Measurements from ENCODE around the gene RNF151. TPM values are rescaled to one million over a fixed set of nuclear protein-coding genes. Genes with fewer than 3 reads are reported as not detected.

Gene RNF151
- total and polyA plus RNA-seq, 10 of the 15 experiments (the other 5 are each of a cell fraction or from before 2014, with no cell fraction given), result 0.17 to 0.56 TPM; not detected in 8

GRCh38 chr16:1942810-1943726, 23.6 kb upstream of the RNF151 start, which contains the start of gene MSRB1 (continued):
- TF ChIP-seq E4F1 (IDR thresholded peaks at IDR 0.05; ENCODE audit: borderline replicate concordance, partially characterized antibody) (no peak), TAF1 (IDR thresholded peaks at IDR 0.05; ENCODE audit: borderline replicate concordance, low read depth, low read length) (peak; percentile 57), IKZF2 (IDR thresholded peaks at IDR 0.05) (no peak), NFYA (IDR thresholded peaks at IDR 0.05; ENCODE audit: borderline replicate concordance, low read depth, low read length) (no peak), IRF4 (IDR thresholded peaks at IDR 0.05; ENCODE audit: low read depth, low read length) (0 out of 2 replicates have a peak, but pooled peaks have one; percentile 35), PML (IDR thresholded peaks at IDR 0.05; ENCODE audit: low read length) (no peak), SMAD1 (IDR thresholded peaks at IDR 0.05; ENCODE audit: low read depth, partially characterized antibody) (no peak), NFYB (IDR thresholded peaks at IDR 0.05; ENCODE audit: insufficient read depth, low read depth, low read length) (peak; percentile 76; the same call in 1 of the 2 replicates), TCF7 (IDR thresholded peaks at IDR 0.05; ENCODE audit: borderline replicate concordance) (no peak), RBBP5 (conservative IDR thresholded peaks at IDR 0.05) (no peak), BCLAF1 (IDR thresholded peaks at IDR 0.05) (no peak), YY1 (IDR thresholded peaks at IDR 0.05; ENCODE audit: low read depth, low read length) (no peak), IRF3 (IDR thresholded peaks at IDR 0.05) (0 out of 2 replicates have a peak, but pooled peaks have one; percentile 28), SMAD5 (IDR thresholded peaks at IDR 0.05; ENCODE audit: low read depth) (0 out of 2 replicates have a peak, but pooled peaks have one; percentile 41), ASH2L (IDR thresholded peaks at IDR 0.05; ENCODE audit: borderline replicate concordance, low read depth) (no peak), NBN (IDR thresholded peaks at IDR 0.05) (peak; percentile 24), GABPA (IDR thresholded peaks at IDR 0.05; ENCODE audit: low read depth) (no peak), DPF2 (IDR thresholded peaks at IDR 0.05) (peak; percentile 66; the same call in 1 of the 2 replicates), CREB1 (IDR thresholded peaks at IDR 0.05; ENCODE audit: low read depth) (peak; percentile 34; the same call in 1 of the 2 replicates)
- TF ChIP-seq, protein P1, sequence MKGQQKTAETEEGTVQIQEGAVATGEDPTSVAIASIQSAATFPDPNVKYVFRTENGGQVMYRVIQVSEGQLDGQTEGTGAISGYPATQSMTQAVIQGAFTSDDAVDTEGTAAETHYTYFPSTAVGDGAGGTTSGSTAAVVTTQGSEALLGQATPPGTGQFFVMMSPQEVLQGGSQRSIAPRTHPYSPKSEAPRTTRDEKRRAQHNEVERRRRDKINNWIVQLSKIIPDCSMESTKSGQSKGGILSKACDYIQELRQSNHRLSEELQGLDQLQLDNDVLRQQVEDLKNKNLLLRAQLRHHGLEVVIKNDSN (IDR thresholded peaks at IDR 0.05; ENCODE audit: borderline replicate concordance, extremely low read length, insufficient read depth, low read depth, low read length), result no peak
- TF ChIP-seq, protein P2, sequence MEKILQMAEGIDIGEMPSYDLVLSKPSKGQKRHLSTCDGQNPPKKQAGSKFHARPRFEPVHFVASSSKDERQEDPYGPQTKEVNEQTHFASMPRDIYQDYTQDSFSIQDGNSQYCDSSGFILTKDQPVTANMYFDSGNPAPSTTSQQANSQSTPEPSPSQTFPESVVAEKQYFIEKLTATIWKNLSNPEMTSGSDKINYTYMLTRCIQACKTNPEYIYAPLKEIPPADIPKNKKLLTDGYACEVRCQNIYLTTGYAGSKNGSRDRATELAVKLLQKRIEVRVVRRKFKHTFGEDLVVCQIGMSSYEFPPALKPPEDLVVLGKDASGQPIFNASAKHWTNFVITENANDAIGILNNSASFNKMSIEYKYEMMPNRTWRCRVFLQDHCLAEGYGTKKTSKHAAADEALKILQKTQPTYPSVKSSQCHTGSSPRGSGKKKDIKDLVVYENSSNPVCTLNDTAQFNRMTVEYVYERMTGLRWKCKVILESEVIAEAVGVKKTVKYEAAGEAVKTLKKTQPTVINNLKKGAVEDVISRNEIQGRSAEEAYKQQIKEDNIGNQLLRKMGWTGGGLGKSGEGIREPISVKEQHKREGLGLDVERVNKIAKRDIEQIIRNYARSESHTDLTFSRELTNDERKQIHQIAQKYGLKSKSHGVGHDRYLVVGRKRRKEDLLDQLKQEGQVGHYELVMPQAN (conservative IDR thresholded peaks at IDR 0.05), result peak; percentile 79

Data from GM12878 (cell line).